Osteocyte (in vitro differentiated cells): ENCODE results near the gene ANKS1B. TPM values are rescaled to one million over a fixed set of nuclear protein-coding genes. Genes with fewer than 3 reads are reported as not detected.

Source experiments
- DNase-seq: peaks from one replicate; pipeline ENCODE4 v3.0.0; 2021; ENCODE audit warnings: mixed read lengths; ENCODE audit not compliant: unreplicated experiment; ENCODE audit errors: extremely low spot score
- H3K27ac Mint-ChIP-seq: one replicate; pipeline ENCODE4 v1.8.0; 2021; ENCODE audit warnings: mild to moderate bottlenecking, mixed read lengths; ENCODE audit not compliant: unreplicated experiment
- H3K27me3 Mint-ChIP-seq: one replicate; pipeline ENCODE4 v1.8.0; 2021; ENCODE audit warnings: mixed read lengths; ENCODE audit not compliant: unreplicated experiment
- H3K36me3 Mint-ChIP-seq: one replicate; pipeline ENCODE4 v1.8.0; 2021; ENCODE audit warnings: mixed read lengths; ENCODE audit not compliant: unreplicated experiment
- H3K4me1 Mint-ChIP-seq: one replicate; pipeline ENCODE4 v1.8.0; 2021; ENCODE audit warnings: mixed read lengths; ENCODE audit not compliant: unreplicated experiment
- H3K4me3 Mint-ChIP-seq: one replicate; pipeline ENCODE4 v1.8.0; 2021; ENCODE audit warnings: mild to moderate bottlenecking, moderate library complexity, mixed read lengths; ENCODE audit not compliant: unreplicated experiment
- H3K9me3 Mint-ChIP-seq: one replicate; pipeline ENCODE4 v1.8.0; 2021; ENCODE audit warnings: mixed read lengths; ENCODE audit not compliant: unreplicated experiment
- CTCF ChIP-seq: fragments of 200-600 bp; sonication (generic); IDR thresholded peaks from 2 replicates; pipeline ENCODE4 v1.5.0; 2021; ENCODE audit warnings: antibody characterized with exemption, mild to moderate bottlenecking, moderate library complexity
- total RNA-seq: library from RNA; stranded (reverse); gene quantifications from 2 replicates; pipeline ENCODE4 v1.2.1, GENCODE V29; 2021

Gene ANKS1B
- total RNA-seq, 1 donor from 2014 or later = 0.70 TPM

- no peak for DNase-seq
- TF ChIP-seq CTCF = no peak
- H3K4me1 Mint-ChIP-seq = no peaks in the 10 kb centered on the region
- H3K36me3 Mint-ChIP-seq = no peaks in the 10 kb centered on the region
- H3K4me3 Mint-ChIP-seq = no peak overlapping the region
- peaks cover 10% of the 10 kb centered on the region for H3K27me3 Mint-ChIP-seq
- H3K9me3 Mint-ChIP-seq = no peaks in the 10 kb centered on the region
- H3K27ac Mint-ChIP-seq = no peak overlapping the region
Observed at GRCh38 chr12:99879439-99879838, 105.3 kb downstream of the ANKS1B start.

GRCh38 chr12:99875081-99875480 is 109.7 kb downstream of the ANKS1B start:
- Mint-ChIP-seq H3K4me3 (no peak overlapping the region), H3K9me3 (peaks cover 4% of the 10 kb centered on the region), H3K4me1 (no peaks in the 10 kb centered on the region), H3K27me3 (peaks cover 5% of the 10 kb centered on the region), H3K36me3 (no peaks in the 10 kb centered on the region), H3K27ac (no peak overlapping the region)
- TF ChIP-seq CTCF = no peak
- no peak for DNase-seq

- Mint-ChIP-seq H3K4me1 (no peaks in the 10 kb centered on the region), H3K4me3 (no peak overlapping the region), H3K36me3 (no peaks in the 10 kb centered on the region), H3K9me3 (peaks cover 4% of the 10 kb centered on the region), H3K27ac (no peak overlapping the region), H3K27me3 (no peaks in the 10 kb centered on the region)
- no peak for TF ChIP-seq CTCF
- no peak for DNase-seq
Observed at GRCh38 chr12:99870085-99870484, 114.7 kb downstream of the ANKS1B start.

GRCh38 chr12:99861731-99862130 is 123.0 kb downstream of the ANKS1B start:
- no peak overlapping the region for H3K27ac Mint-ChIP-seq
- H3K27me3 Mint-ChIP-seq = peaks cover 8% of the 10 kb centered on the region
- no peaks in the 10 kb centered on the region for H3K36me3 Mint-ChIP-seq
- H3K4me3 Mint-ChIP-seq = no peak overlapping the region
- DNase-seq = no peak
- no peaks in the 10 kb centered on the region for H3K9me3 Mint-ChIP-seq
- no peaks in the 10 kb centered on the region for H3K4me1 Mint-ChIP-seq
- no peak for TF ChIP-seq CTCF

GRCh38 chr12:99859126-99859525 is 125.6 kb downstream of the ANKS1B start:
- Mint-ChIP-seq H3K4me1 (no peaks in the 10 kb centered on the region), H3K27ac (no peak overlapping the region), H3K9me3 (no peaks in the 10 kb centered on the region), H3K36me3 (no peaks in the 10 kb centered on the region), H3K27me3 (peaks cover 8% of the 10 kb centered on the region), H3K4me3 (no peak overlapping the region)
- no peak for TF ChIP-seq CTCF
- no peak for DNase-seq
